Measurements from ENCODE around the gene SRPRA. TPM values are rescaled to one million over a fixed set of nuclear protein-coding genes. Genes with fewer than 3 reads are reported as not detected.

SRPRA gene
- total and polyA plus RNA-seq, 2 donors (not counting 3 experiments of a cell fraction or from before 2014, with no cell fraction given) = 104 to 116 TPM

DNA sequence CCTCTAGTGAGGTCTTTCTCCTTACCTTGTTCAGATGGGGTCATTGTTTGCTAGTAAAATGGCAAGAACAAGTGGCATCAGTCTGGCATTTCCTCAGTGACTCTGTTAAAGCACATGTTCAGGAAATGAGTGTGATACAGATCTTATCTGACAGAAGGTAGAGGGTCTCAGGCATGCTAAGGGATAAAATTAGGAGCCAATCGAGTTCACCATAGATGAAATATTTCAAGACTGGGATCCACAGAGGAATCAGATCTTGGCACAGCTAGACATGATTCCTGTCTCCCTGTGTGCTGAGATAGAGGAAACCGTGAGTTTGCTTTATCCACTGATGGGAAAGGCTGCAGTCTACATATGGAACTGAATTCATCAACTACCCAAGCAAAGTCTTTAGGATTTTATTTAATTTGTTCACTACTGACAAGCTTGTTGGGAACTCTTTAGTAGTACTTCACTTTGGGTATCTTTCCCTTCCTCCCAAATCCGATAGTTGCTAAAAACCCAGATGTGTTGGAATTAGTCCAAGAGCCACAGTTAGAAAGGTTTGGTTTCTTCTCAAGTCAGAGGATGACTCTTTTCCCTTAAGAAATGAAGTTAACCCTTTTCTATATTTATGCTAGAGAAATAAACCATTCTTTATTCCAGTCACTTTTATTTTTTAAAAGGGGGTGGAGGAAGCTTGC lies 38.7 kb downstream of the SRPRA start:
- Histone ChIP-seq H3K4me2 (ENCODE audit: insufficient read depth, low read length) (peak overlapping the region; percentile 43), H4K20me1 (replicated peaks; ENCODE audit: control insufficient read depth, extremely low read depth, insufficient read depth, low read length) (no peaks in the 10 kb centered on the region), H3K9ac (replicated peaks; ENCODE audit: extremely low read depth, insufficient read depth, low read length) (no peak overlapping the region), H3K9me1 (replicated peaks; ENCODE audit: control insufficient read depth, extremely low read depth, insufficient read depth, low read length) (no peaks in the 10 kb centered on the region), H3K79me2 (ENCODE audit: control insufficient read depth, insufficient read depth, low read length) (peaks cover 20% of the 10 kb centered on the region), H3K27ac (ENCODE audit: insufficient read depth, low read depth, low read length) (peak overlapping the region; percentile 61), H2AFZ (ENCODE audit: low read depth, low read length) (no peak overlapping the region), H3K36me3 (ENCODE audit: control insufficient read depth in 2 of 2, extremely low read depth in 1 of 2, insufficient read depth in 2 of 2, low read length in 2 of 2) (no peaks in the 10 kb centered on the region), H3K4me3 (replicated peaks in 1 of 3; ENCODE audit: insufficient read depth in 1 of 3, low read depth in 1 of 3, low read length in 3 of 3) (no peak overlapping the region), H3K9me3 (replicated peaks; ENCODE audit: control insufficient read depth, insufficient read depth, low read length) (no peaks in the 10 kb centered on the region), H3K4me1 (ENCODE audit: control insufficient read depth, extremely low read depth, insufficient read depth, low read length) (peaks cover 30% of the 10 kb centered on the region), H3K27me3 (ENCODE audit: control insufficient read depth in 2 of 2, insufficient read depth in 2 of 2, low read length in 2 of 2) (no peaks in the 10 kb centered on the region)
- intact Hi-C loops (cut with micrococcal nuclease) = loop anchor here (1.0 kb wide), 2 partner anchors 16 to 19 kb away; partner anchors contain the start of genes FAM118B and RPUSD4
- TF ChIP-seq POLR2A (IDR thresholded peaks at IDR 0.05; ENCODE audit: low read depth, low read length) = no peak
- no peak for TF ChIP-seq POLR2AphosphoS5 (IDR thresholded peaks at IDR 0.05; ENCODE audit: insufficient read depth, low read depth, low read length)
- TF ChIP-seq, protein P1, sequence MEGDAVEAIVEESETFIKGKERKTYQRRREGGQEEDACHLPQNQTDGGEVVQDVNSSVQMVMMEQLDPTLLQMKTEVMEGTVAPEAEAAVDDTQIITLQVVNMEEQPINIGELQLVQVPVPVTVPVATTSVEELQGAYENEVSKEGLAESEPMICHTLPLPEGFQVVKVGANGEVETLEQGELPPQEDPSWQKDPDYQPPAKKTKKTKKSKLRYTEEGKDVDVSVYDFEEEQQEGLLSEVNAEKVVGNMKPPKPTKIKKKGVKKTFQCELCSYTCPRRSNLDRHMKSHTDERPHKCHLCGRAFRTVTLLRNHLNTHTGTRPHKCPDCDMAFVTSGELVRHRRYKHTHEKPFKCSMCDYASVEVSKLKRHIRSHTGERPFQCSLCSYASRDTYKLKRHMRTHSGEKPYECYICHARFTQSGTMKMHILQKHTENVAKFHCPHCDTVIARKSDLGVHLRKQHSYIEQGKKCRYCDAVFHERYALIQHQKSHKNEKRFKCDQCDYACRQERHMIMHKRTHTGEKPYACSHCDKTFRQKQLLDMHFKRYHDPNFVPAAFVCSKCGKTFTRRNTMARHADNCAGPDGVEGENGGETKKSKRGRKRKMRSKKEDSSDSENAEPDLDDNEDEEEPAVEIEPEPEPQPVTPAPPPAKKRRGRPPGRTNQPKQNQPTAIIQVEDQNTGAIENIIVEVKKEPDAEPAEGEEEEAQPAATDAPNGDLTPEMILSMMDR (IDR thresholded peaks at IDR 0.05; ENCODE audit: extremely low read depth in 1 of 2, insufficient read depth in 1 of 2, low read depth in 1 of 2, low read length in 2 of 2) = no peak
- TF ChIP-seq EZH2 (IDR thresholded peaks at IDR 0.05; ENCODE audit: borderline replicate concordance, low read depth, low read length, severe bottlenecking) = no peak
- TF ChIP-seq FOS (IDR thresholded peaks at IDR 0.05; ENCODE audit: borderline replicate concordance, insufficient read depth, low read length) = peak; percentile 15
- TF ChIP-seq, protein P2, sequence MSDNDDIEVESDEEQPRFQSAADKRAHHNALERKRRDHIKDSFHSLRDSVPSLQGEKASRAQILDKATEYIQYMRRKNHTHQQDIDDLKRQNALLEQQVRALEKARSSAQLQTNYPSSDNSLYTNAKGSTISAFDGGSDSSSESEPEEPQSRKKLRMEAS (IDR thresholded peaks at IDR 0.05; ENCODE audit: insufficient read depth, insufficient read length) = peak; percentile 66
- TF ChIP-seq JUN (IDR thresholded peaks at IDR 0.05; ENCODE audit: borderline replicate concordance, insufficient read depth, insufficient read length, low read depth) = peak; percentile 74
- no peak for TF ChIP-seq MYC (IDR thresholded peaks at IDR 0.05; ENCODE audit: low read depth, low read length)
- TF ChIP-seq GATA2 (IDR thresholded peaks at IDR 0.05; ENCODE audit: insufficient read depth, insufficient read length, low read depth, low read length) = peak; percentile 91
- peak; percentile 54 for DNase-seq (ENCODE audit: low read depth, low spot score)
- BruUV-seq (replicated peaks) = TSS peak; percentile 75
- CTCF ChIA-PET = interaction anchor here (1.0 to 1.4 kb wide), 6 partner anchors 11 to 288 kb away, joined by 3 to 4 read pairs (median 4); partner anchors contain the start of genes FAM118B and RPUSD4
- dilution Hi-C loops (cut with MboI; ENCODE audit: extremely low pct_ligation_motif_present, low sequenced_read_pairs) = no loop called here
- POLR2A ChIA-PET = interaction anchor here (1.1 kb wide), 1 partner anchor 31 kb away, joined by 3 read pairs; no protein-coding TSS in a partner anchor
- FAIRE-seq = peak; percentile 85
